ENCODE data around the gene CTDSPL2.
A peak's percentile ranks its signal among the peaks of the same experiment; 100 is the strongest.
"Not testable (repeated sequence)": the region's sequence is repeated elsewhere in the genome, so short reads cannot be mapped to it uniquely, and the experiment has no call there.

CTDSPL2 gene

GRCh38 chr15:44516436-44516835 is 89.0 kb downstream of the CTDSPL2 start:
- Mint-ChIP-seq H3K27ac (no peak overlapping the region), H3K27me3 (ENCODE audit: low read depth, poor library complexity) (no peaks in the 10 kb centered on the region), H3K4me1 (no peaks in the 10 kb centered on the region), H3K4me3 (no peak overlapping the region), H3K9me3 (no peaks in the 10 kb centered on the region), H3K36me3 (ENCODE audit: low read depth) (peaks cover 72% of the 10 kb centered on the region)
- TF ChIP-seq CTCF (IDR thresholded peaks at IDR 0.05) = no peak
- no peak for DNase-seq

- no peak overlapping the region for H3K4me3 Mint-ChIP-seq
- no peak for DNase-seq
- no peak for TF ChIP-seq CTCF (IDR thresholded peaks at IDR 0.05)
- H3K27ac Mint-ChIP-seq = no peak overlapping the region
- H3K9me3 Mint-ChIP-seq = no peaks in the 10 kb centered on the region
- H3K27me3 Mint-ChIP-seq (ENCODE audit: low read depth, poor library complexity) = no peaks in the 10 kb centered on the region
- peaks cover 82% of the 10 kb centered on the region for H3K36me3 Mint-ChIP-seq (ENCODE audit: low read depth)
- H3K4me1 Mint-ChIP-seq = no peaks in the 10 kb centered on the region
Measured at GRCh38 chr15:44519537-44519936, 92.1 kb downstream of the CTDSPL2 start.

- no peak overlapping the region for H3K4me3 Mint-ChIP-seq
Measured at GRCh38 chr15:44525018-44525417, 97.6 kb downstream of the CTDSPL2 start.

DNA sequence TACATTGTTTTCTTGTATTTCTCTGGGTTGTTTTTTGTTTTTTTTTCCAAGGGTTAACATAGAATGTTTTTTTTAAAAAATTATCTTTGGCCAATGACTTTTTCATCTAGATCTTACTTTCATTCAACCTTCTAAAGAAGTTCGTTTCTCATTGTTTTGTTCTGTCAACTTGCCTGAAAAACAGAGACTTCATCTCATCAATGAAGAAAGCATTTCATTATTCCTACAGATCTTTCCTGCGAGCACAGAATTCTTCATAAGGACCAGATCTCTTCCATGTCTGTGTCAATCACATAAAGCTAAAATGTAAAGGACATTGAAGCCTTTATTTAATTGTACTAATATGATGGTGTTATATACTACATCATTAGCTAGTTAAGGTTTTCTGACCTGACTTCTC is 99.8 kb downstream of the CTDSPL2 start:
- peaks cover 19% of the 10 kb centered on the region for H3K36me3 Mint-ChIP-seq (ENCODE audit: low read depth)
- TF ChIP-seq CTCF (IDR thresholded peaks at IDR 0.05) = no peak
- H3K27ac Mint-ChIP-seq = peak overlapping the region; percentile 14

More at GRCh38 chr15:44525018-44525417, 97.6 kb downstream of the CTDSPL2 start:
- Mint-ChIP-seq H3K36me3 (ENCODE audit: low read depth) (peaks cover 33% of the 10 kb centered on the region), H3K9me3 (no peaks in the 10 kb centered on the region), H3K27me3 (ENCODE audit: low read depth, poor library complexity) (no peaks in the 10 kb centered on the region), H3K4me1 (peaks cover 4% of the 10 kb centered on the region), H3K27ac (no peak overlapping the region)
- DNase-seq = no peak
- TF ChIP-seq CTCF (IDR thresholded peaks at IDR 0.05) = no peak

DNA sequence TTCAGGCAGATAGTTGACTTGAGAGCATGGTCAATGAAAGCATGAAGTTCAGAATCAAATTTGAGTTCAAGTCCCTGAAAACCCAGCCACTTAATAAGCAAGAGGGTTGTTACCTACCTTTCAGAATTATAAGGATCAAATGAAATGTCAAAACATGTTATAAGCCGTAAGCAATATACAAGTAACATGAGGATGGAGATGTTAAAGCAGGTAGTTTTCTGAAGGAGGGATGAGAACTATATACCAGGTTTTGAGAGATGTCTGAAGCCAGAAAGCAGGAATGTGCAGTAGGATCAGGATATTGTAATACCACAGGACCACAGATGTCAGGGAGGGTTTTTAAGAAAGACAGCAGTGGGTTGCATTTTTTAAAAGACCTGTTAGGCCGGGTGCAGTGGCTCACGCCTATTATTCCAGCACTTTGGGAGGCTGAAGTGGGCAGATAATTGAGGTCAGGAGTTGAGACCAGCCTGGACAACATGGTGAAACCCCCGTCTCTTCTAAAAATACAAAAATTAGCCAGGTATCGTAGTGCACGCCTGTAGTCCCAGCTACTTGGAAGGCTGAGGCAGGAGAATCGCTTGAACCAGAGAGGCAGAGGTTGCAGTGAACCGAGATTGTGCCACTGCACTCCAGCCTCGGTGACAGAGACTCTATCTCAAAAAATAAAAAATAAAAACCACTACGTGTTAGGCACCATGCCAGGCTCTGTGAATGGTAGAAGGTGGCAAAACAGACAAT is 102.6 kb downstream of the CTDSPL2 start:
- Mint-ChIP-seq H3K4me1 (peaks cover 11% of the 10 kb centered on the region), H3K36me3 (ENCODE audit: low read depth) (peaks cover 5% of the 10 kb centered on the region), H3K9me3 (no peaks in the 10 kb centered on the region), H3K27me3 (ENCODE audit: low read depth, poor library complexity) (peaks cover 3% of the 10 kb centered on the region), H3K27ac (peak overlapping the region; percentile 20), H3K4me3 (no peak overlapping the region)
- DNase-seq = no peak
- no peak for TF ChIP-seq CTCF (IDR thresholded peaks at IDR 0.05)

More for the DNA sequence above, 99.8 kb downstream of the CTDSPL2 start:
- DNase-seq = no peak
- Mint-ChIP-seq H3K27me3 (ENCODE audit: low read depth, poor library complexity) (peaks cover 3% of the 10 kb centered on the region), H3K4me1 (peaks cover 9% of the 10 kb centered on the region), H3K4me3 (no peak overlapping the region), H3K9me3 (no peaks in the 10 kb centered on the region)

DNA sequence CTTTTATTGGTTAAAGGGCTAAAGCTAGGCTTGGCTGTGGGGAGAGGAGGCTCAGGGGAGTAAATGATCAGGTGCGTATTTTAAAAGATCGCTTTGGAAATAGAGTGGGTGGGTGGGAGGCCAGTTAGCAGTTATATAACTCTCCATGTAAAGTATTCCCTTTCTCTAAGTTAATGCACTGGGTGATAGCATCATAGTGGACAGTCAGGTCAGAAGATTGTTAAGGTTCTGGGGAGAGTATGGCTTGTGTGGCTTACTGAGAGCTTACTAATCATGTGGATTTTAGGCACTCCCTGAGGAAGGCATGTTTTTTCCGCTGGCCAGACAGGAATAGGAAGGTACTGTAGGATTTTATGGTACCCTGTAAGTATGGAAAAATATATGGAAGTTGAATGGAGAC is 103.2 kb downstream of the CTDSPL2 start:
- Mint-ChIP-seq H3K36me3 (ENCODE audit: low read depth) (peaks cover 5% of the 10 kb centered on the region), H3K27me3 (ENCODE audit: low read depth, poor library complexity) (peaks cover 3% of the 10 kb centered on the region), H3K9me3 (no peaks in the 10 kb centered on the region), H3K4me3 (no peak overlapping the region), H3K4me1 (peaks cover 17% of the 10 kb centered on the region), H3K27ac (peak overlapping the region; percentile 20)
- no peak for TF ChIP-seq CTCF (IDR thresholded peaks at IDR 0.05)
- DNase-seq = no peak

- H3K36me3 Mint-ChIP-seq (ENCODE audit: low read depth); H3K4me3 Mint-ChIP-seq; DNase-seq; H3K27ac Mint-ChIP-seq; H3K27me3 Mint-ChIP-seq (ENCODE audit: low read depth, poor library complexity); H3K9me3 Mint-ChIP-seq: not testable (repeated sequence)
- peaks cover 24% of the 10 kb centered on the region for H3K4me1 Mint-ChIP-seq
Measured at GRCh38 chr15:44532275-44532674, 104.8 kb downstream of the CTDSPL2 start.

Measured in nephron progenitor cell (in vitro differentiated cells).